Activated naive CD8-positive, alpha-beta T cell treated with anti-CD3 and anti-CD28 coated beads for 36 hours (primary cell): ENCODE results near the gene CISD2. TPM values are rescaled to one million over a fixed set of nuclear protein-coding genes. Genes with fewer than 3 reads are reported as not detected.

Source experiments
- total RNA-seq, 2 experiments: library from RNA; stranded (reverse); gene quantifications; one replicate each; pipeline ENCODE4 v1.2.3, GENCODE V29; 2021

CISD2 gene
- total RNA-seq, 2 experiments from 2014 or later = 41.5 to 41.8 TPM

Other genes starting within 250 kb of the CISD2 start
- 1 to 10 TPM; 8.7 to 10.0 TPM for gene MANBA, start 108.0 kb upstream of the CISD2 start, total RNA-seq
- 100 to 1,000 TPM; 477 to 516 TPM for gene UBE2D3, start 41.4 kb upstream of the CISD2 start, total RNA-seq
- gene SLC9B1, start 150.7 kb downstream of the CISD2 start, total RNA-seq = 1 to 10 TPM; 1.0 to 1.2 TPM
- gene SLC9B2, start 207.8 kb downstream of the CISD2 start, total RNA-seq = 10 to 100 TPM; 42.3 to 44.2 TPM
- gene BDH2, start 230.8 kb downstream of the CISD2 start, total RNA-seq = 10 to 100 TPM; 13.2 to 13.8 TPM